OCI-LY1 (cell line): Measurements from ENCODE around the gene SETDB1.

Experiments used
- H2AFZ ChIP-seq: fragments of 200-600 bp; sonication (generic), shearing (Covaris generic); 2 replicates; pipeline ENCODE4 v1.6.0; 2014; ENCODE audit warnings: antibody characterized with exemption, mild to moderate bottlenecking, low read length
- H3F3A ChIP-seq: fragments of 200-600 bp; sonication (generic), shearing (Covaris generic); 2 replicates; pipeline ENCODE4 v1.6.0; 2014; ENCODE audit warnings: mild to moderate bottlenecking, antibody characterized with exemption, low read length, moderate library complexity; ENCODE audit not compliant: insufficient read depth
- H3K27ac ChIP-seq: fragments of 200-600 bp; sonication (generic); 2 replicates; pipeline ENCODE4 v1.5.1; 2014; ENCODE audit warnings: low read length, mixed run types, mild to moderate bottlenecking, low read depth; ENCODE audit not compliant: poor library complexity, severe bottlenecking
- H3K27me3 ChIP-seq: fragments of 200-600 bp; sonication (generic); 2 replicates; pipeline ENCODE4 v1.6.0; 2014; ENCODE audit warnings: antibody characterized with exemption, mild to moderate bottlenecking, low read length, moderate library complexity; ENCODE audit not compliant: insufficient read depth
- H3K36me3 ChIP-seq: fragments of 200-600 bp; sonication (generic); 2 replicates; pipeline ENCODE4 v1.6.1; 2014; ENCODE audit warnings: mild to moderate bottlenecking, antibody characterized with exemption, low read length, moderate library complexity, mixed read lengths; ENCODE audit not compliant: insufficient read depth
- H3K4me1 ChIP-seq: fragments of 200-600 bp; sonication (generic); 2 replicates; pipeline ENCODE4 v1.5.1; 2014; ENCODE audit warnings: mild to moderate bottlenecking, low read length, moderate library complexity; ENCODE audit not compliant: insufficient read depth, severe bottlenecking
- H3K4me2 ChIP-seq: fragments of 200-600 bp; sonication (generic), shearing (Covaris generic); 2 replicates; pipeline ENCODE4 v1.6.1; 2014; ENCODE audit warnings: low read length
- H3K4me3 ChIP-seq: fragments of 200-600 bp; sonication (generic); 2 replicates; pipeline ENCODE4 v1.5.1; 2014; ENCODE audit warnings: low read length, low read depth, mild to moderate bottlenecking, mixed read lengths; ENCODE audit not compliant: poor library complexity, severe bottlenecking
- H3K79me2 ChIP-seq: fragments of 200-600 bp; shearing (Covaris generic); 2 replicates; pipeline ENCODE4 v1.6.1; 2016; ENCODE audit warnings: mixed run types, low read length, mixed read lengths; ENCODE audit not compliant: insufficient read depth
- H3K9ac ChIP-seq: fragments of 200-600 bp; sonication (generic), shearing (Covaris generic); 2 replicates; pipeline ENCODE4 v1.6.1; 2014; ENCODE audit warnings: mild to moderate bottlenecking, low read length, mixed read lengths
- H3K9me2 ChIP-seq: fragments of 200-600 bp; sonication (generic), shearing (Covaris generic); 2 replicates; pipeline ENCODE4 v1.6.1; 2014; ENCODE audit warnings: low read depth, mild to moderate bottlenecking, low read length, mixed read lengths
- H3K9me3 ChIP-seq: fragments of 200-600 bp; shearing (Covaris generic); 2 replicates; pipeline ENCODE4 v1.6.1; 2014; ENCODE audit warnings: low read length, mixed read lengths
- H4K20me1 ChIP-seq: fragments of 200-600 bp; sonication (generic), shearing (Covaris generic); 2 replicates; pipeline ENCODE4 v1.6.0; 2016; ENCODE audit warnings: mild to moderate bottlenecking, low read length; ENCODE audit not compliant: insufficient read depth
- EZH2 ChIP-seq: fragments of 200-600 bp; sonication (generic), shearing (Covaris generic); IDR thresholded peaks from 2 replicates; pipeline ENCODE4 v1.8.0; 2017; ENCODE audit warnings: borderline replicate concordance, mixed run types, mild to moderate bottlenecking, antibody characterized with exemption, low read length, moderate library complexity, mixed read lengths
- TF ChIP-seq, protein P1 (sequence below): fragments of 200-600 bp; sonication (generic), shearing (Covaris generic); IDR thresholded peaks from 2 replicates; pipeline ENCODE4 v1.5.1; 2017; ENCODE audit warnings: mild to moderate bottlenecking, antibody characterized with exemption, low read length, moderate library complexity, mixed read lengths

SETDB1 gene

DNA sequence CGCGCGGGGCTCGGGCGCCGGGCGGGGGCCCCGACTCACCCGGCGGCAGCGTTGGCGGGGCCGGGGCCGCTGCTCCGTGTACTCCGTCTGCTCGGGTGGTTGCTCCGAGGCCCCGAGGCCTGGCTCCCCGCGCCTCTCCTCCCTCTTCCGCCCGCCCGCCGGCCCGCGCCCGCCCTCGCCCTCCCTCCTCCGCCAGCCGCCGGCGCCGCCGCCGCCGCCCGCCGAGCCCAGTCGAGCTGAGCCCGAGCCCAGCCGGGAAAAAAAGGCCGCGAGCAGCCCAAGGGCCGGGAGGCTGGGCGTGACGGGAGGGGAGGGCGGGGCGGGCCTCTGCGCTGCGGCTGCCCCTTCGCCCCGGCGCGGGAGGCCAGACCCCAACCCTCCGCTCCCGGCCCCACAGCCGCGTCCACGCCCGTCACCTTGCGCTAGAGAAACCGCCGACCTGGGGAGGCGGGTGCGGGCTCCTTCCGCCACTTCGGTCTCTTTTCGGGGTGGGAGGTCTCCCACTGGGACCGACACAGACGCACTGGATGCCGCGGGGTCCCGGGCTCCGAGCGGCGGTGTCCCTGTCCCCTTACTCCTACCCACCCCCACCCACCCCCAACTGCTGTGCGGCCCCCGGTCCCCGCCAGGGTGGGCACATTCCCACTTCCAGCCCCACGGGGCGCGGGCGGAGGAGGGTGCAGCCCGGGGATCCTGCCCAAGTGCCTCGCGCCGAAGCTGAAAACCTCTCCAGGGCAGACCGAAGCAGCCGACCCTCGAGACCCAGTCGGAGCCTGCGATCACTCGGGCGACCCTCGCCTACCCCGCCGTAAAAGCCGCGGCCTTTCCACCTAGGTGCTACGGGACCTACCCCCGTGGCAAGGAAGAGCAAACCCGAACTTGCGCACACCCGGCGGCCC is 48.7 kb downstream of the SETDB1 start, which contains the start of gene CERS2:
Gene CERS2 (minus strand): TSS at position 256 of the 899 bp plus-strand sequence. CDS start 5,745 bp downstream, outside the sequence.
- H4K20me1 ChIP-seq, result no peaks in the 10 kb centered on the region
- H3K36me3 ChIP-seq, result no peaks in the 10 kb centered on the region
- peaks cover 23% of the 10 kb centered on the region for H3K79me2 ChIP-seq
- peak within 1 kb of the TSS; percentile 88 for H3K4me3 ChIP-seq
- H2AFZ ChIP-seq, result no peak within 1 kb of the TSS
- H3K27me3 ChIP-seq, result no peaks in the 10 kb centered on the region; the same call in 1 of the 2 replicates
- peak within 1 kb of the TSS; percentile 76 for H3K27ac ChIP-seq
- no peaks in the 10 kb centered on the region for H3K9me2 ChIP-seq
- no peaks in the 10 kb centered on the region; the same call in 1 of the 2 replicates for H3F3A ChIP-seq
- peak within 1 kb of the TSS; percentile 88 for H3K9ac ChIP-seq
- peak within 1 kb of the TSS; percentile 87 for H3K4me2 ChIP-seq
- peaks cover 50% of the 10 kb centered on the region for H3K4me1 ChIP-seq
- TF ChIP-seq EZH2, result no peak
- TF ChIP-seq, protein P1, sequence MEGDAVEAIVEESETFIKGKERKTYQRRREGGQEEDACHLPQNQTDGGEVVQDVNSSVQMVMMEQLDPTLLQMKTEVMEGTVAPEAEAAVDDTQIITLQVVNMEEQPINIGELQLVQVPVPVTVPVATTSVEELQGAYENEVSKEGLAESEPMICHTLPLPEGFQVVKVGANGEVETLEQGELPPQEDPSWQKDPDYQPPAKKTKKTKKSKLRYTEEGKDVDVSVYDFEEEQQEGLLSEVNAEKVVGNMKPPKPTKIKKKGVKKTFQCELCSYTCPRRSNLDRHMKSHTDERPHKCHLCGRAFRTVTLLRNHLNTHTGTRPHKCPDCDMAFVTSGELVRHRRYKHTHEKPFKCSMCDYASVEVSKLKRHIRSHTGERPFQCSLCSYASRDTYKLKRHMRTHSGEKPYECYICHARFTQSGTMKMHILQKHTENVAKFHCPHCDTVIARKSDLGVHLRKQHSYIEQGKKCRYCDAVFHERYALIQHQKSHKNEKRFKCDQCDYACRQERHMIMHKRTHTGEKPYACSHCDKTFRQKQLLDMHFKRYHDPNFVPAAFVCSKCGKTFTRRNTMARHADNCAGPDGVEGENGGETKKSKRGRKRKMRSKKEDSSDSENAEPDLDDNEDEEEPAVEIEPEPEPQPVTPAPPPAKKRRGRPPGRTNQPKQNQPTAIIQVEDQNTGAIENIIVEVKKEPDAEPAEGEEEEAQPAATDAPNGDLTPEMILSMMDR, result no peak
- H3K9me3 ChIP-seq, result no peaks in the 10 kb centered on the region

- Histone ChIP-seq H2AFZ (no peak overlapping the region), H3F3A (no peaks in the 10 kb centered on the region; the same call in 1 of the 2 replicates), H3K4me1 (peaks cover 47% of the 10 kb centered on the region), H4K20me1 (no peaks in the 10 kb centered on the region), H3K4me3 (no peak overlapping the region), H3K9me2 (no peaks in the 10 kb centered on the region), H3K79me2 (peaks cover 23% of the 10 kb centered on the region), H3K36me3 (no peaks in the 10 kb centered on the region), H3K9me3 (no peaks in the 10 kb centered on the region), H3K9ac (no peak overlapping the region), H3K27ac (no peak overlapping the region), H3K4me2 (no peak overlapping the region), H3K27me3 (no peaks in the 10 kb centered on the region; the same call in 1 of the 2 replicates)
- TF ChIP-seq, protein P1, result no peak
- TF ChIP-seq EZH2, result no peak
Observed at GRCh38 chr1:150976401-150976821, 50.2 kb downstream of the SETDB1 start.

DNA sequence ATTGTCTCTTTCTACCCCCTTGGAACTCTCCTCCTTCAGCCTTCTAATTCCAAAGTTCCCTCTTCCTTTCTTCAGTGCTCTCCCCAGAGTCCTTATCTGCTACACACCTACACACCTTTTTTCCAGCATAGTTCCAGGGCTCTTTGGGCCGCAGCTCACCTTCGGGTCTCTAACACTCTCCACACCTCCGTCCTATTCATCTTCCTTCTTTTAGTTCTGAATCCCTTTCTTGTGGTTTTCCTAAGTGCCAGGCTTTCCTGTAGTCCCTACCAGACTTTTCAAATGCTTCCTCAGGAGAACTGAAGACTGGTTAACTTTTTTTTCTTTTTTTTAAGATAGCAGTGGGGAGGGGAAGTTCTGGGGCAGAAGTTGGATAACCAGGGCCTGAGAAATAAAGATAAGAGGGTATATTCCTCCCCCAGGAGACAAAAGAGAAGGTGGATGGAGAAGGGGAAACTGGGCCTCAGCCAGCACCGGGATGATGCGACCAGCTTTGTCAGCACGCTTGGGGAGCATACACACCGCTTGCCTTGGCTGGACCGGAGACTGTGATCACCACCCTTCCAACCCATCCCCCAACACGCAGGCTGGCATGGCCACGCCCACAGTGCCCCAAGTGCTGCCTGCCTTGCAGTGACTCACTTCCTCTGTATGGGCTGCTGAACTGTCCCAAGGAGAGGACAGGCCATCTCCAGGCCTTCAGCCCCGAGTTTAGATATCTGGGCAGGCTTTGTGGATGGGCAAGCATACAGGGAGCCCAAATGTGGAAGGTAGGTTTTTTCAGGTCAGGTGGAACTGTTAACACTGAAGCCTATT is 50.9 kb downstream of the SETDB1 start:
- H3K4me2 ChIP-seq, result peak overlapping the region; percentile 35; the same call in 1 of the 2 replicates
- no peak overlapping the region for H3K9ac ChIP-seq
- H3K27ac ChIP-seq, result no peak overlapping the region
- TF ChIP-seq, protein P1, result no peak
- TF ChIP-seq EZH2, result no peak
- H3K9me3 ChIP-seq, result no peaks in the 10 kb centered on the region
- H3K4me1 ChIP-seq, result peaks cover 41% of the 10 kb centered on the region
- H3K4me3 ChIP-seq, result no peak overlapping the region
- H3K27me3 ChIP-seq, result no peaks in the 10 kb centered on the region; the same call in 1 of the 2 replicates
- H2AFZ ChIP-seq, result no peak overlapping the region
- peaks cover 16% of the 10 kb centered on the region for H3K79me2 ChIP-seq
- H3K9me2 ChIP-seq, result no peaks in the 10 kb centered on the region
- H4K20me1 ChIP-seq, result no peaks in the 10 kb centered on the region
- H3K36me3 ChIP-seq, result no peaks in the 10 kb centered on the region
- no peaks in the 10 kb centered on the region; the same call in 1 of the 2 replicates for H3F3A ChIP-seq
